ENCODE measurements around the gene C1orf167. TPM values are rescaled to one million over a fixed set of nuclear protein-coding genes. Genes with fewer than 3 reads are reported as not detected.

C1orf167 gene
- total and polyA plus RNA-seq, 2 of the 13 experiments (the other 11 are each of a cell fraction or from before 2014, with no cell fraction given), result not detected

DNA sequence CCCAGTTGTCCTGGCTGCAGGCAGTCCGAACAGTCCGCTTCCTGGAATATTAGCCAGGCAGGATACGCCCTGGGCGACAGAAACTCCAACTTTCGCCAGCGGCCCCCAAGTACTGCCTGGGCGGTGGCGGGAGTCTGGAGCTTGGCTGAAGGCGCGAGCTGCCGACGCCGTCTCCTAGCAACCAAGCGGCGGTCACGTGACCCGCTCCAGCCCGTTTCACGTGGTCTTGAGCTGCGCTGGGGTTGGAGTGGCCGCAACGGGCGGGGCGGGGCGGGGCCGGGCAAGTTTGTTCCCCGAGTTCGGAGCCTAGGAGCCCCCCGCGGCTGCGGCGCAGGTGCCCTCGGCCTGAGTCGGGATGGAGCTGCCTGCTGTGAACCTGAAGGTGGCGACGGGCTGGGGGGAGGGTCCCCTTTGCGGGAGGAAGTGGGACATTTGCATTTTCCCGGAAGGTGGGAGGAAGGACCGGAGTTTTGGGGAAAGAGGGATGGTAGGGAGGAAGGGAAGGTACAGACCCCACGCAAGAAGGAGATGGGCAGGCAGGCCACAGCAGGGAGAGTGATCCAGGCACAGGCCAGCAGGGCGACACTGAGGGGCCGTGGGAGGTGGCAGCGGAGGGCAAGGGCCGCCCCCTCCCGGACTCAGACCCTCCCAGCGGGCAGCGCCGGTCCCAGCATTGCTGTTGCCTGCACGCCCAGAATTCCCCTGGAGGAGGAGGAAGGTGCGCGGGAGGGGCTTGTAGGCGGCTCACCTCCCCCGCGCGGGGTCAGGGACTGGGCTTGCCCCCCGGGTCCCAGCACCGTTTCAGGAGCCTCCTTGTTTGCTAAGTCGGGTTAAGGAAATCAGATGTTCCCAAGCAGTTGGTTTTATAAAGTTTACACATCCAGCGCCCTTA lies 25.9 kb upstream of the C1orf167 start, which contains the start of gene AGTRAP (continued):
- TF ChIP-seq, protein P1, sequence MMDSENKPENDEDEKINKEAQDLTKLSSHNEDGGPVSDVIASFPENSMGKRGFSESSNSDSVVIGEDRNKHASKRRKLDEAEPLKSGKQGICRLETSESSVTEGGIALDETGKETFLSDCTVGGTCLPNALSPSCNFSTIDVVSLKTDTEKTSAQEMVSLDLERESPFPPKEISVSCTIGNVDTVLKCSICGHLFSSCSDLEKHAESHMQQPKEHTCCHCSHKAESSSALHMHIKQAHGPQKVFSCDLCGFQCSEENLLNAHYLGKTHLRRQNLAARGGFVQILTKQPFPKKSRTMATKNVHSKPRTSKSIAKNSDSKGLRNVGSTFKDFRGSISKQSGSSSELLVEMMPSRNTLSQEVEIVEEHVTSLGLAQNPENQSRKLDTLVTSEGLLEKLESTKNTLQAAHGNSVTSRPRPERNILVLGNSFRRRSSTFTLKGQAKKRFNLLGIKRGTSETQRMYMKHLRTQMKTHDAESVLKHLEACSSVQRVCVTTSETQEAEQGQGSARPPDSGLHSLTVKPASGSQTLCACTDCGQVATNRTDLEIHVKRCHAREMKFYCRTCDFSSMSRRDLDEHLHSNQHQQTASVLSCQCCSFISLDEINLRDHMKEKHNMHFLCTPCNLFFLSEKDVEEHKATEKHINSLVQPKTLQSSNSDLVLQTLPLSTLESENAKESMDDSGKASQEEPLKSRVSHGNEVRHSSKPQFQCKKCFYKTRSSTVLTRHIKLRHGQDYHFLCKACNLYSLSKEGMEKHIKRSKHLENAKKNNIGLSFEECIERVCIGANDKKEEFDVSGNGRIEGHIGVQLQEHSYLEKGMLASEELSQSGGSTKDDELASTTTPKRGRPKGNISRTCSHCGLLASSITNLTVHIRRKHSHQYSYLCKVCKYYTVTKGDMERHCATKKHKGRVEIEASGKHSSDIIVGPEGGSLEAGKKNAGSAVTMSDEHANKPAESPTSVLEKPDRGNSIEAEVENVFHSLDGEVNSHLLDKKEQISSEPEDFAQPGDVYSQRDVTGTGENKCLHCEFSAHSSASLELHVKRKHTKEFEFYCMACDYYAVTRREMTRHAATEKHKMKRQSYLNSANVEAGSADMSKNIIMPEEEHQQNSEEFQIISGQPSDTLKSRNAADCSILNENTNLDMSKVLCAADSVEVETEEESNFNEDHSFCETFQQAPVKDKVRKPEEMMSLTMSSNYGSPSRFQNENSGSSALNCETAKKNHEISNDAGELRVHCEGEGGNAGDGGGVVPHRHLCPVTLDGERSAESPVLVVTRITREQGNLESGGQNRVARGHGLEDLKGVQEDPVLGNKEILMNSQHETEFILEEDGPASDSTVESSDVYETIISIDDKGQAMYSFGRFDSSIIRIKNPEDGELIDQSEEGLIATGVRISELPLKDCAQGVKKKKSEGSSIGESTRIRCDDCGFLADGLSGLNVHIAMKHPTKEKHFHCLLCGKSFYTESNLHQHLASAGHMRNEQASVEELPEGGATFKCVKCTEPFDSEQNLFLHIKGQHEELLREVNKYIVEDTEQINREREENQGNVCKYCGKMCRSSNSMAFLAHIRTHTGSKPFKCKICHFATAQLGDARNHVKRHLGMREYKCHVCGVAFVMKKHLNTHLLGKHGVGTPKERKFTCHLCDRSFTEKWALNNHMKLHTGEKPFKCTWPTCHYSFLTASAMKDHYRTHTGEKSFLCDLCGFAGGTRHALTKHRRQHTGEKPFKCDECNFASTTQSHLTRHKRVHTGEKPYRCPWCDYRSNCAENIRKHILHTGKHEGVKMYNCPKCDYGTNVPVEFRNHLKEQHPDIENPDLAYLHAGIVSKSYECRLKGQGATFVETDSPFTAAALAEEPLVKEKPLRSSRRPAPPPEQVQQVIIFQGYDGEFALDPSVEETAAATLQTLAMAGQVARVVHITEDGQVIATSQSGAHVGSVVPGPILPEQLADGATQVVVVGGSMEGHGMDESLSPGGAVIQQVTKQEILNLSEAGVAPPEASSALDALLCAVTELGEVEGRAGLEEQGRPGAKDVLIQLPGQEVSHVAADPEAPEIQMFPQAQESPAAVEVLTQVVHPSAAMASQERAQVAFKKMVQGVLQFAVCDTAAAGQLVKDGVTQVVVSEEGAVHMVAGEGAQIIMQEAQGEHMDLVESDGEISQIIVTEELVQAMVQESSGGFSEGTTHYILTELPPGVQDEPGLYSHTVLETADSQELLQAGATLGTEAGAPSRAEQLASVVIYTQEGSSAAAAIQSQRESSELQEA (CRISPR knock-in tag; IDR thresholded peaks at IDR 0.05; ENCODE audit: not compliant biosample characterization), result peak; percentile 50
- TF ChIP-seq FOXO1 (CRISPR knock-in tag; IDR thresholded peaks at IDR 0.05) (no peak), DNMT3B (CRISPR knock-in tag; conservative IDR thresholded peaks at IDR 0.05) (no peak), GTF3A (CRISPR knock-in tag; conservative IDR thresholded peaks at IDR 0.05) (no peak), GZF1 (CRISPR knock-in tag; IDR thresholded peaks at IDR 0.05) (no peak), CBX5 (CRISPR knock-in tag; IDR thresholded peaks at IDR 0.05; ENCODE audit: borderline replicate concordance) (no peak), ZSCAN29 (CRISPR knock-in tag; conservative IDR thresholded peaks at IDR 0.05) (peak; percentile 64; the same call in 1 of the 2 replicates), ETV5 (CRISPR knock-in tag; IDR thresholded peaks at IDR 0.05; ENCODE audit: borderline replicate concordance) (peak; percentile 13; the same call in 1 of the 2 replicates), POLR2G (IDR thresholded peaks at IDR 0.05; ENCODE audit: low read depth, low read length) (peak; percentile 51; the same call in 1 of the 2 replicates), NR2C2 (CRISPR knock-in tag; IDR thresholded peaks at IDR 0.05; ENCODE audit: borderline replicate concordance) (peak; percentile 56; the same call in 1 of the 2 replicates), ZC3H4 (CRISPR knock-in tag; IDR thresholded peaks at IDR 0.05; ENCODE audit: borderline replicate concordance) (no peak; the same call in 1 of the 2 replicates)
- TF ChIP-seq, protein P2, sequence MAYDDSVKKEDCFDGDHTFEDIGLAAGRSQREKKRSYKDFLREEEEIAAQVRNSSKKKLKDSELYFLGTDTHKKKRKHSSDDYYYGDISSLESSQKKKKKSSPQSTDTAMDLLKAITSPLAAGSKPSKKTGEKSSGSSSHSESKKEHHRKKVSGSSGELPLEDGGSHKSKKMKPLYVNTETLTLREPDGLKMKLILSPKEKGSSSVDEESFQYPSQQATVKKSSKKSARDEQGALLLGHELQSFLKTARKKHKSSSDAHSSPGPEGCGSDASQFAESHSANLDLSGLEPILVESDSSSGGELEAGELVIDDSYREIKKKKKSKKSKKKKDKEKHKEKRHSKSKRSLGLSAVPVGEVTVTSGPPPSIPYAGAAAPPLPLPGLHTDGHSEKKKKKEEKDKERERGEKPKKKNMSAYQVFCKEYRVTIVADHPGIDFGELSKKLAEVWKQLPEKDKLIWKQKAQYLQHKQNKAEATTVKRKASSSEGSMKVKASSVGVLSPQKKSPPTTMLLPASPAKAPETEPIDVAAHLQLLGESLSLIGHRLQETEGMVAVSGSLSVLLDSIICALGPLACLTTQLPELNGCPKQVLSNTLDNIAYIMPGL (CRISPR knock-in tag; IDR thresholded peaks at IDR 0.05; ENCODE audit: borderline replicate concordance in 1 of 2, low read depth in 1 of 2), result peak in 1 of 2 experiments; percentile 71; a peak in 2 of 4 replicates
- TF ChIP-seq, protein P3, sequence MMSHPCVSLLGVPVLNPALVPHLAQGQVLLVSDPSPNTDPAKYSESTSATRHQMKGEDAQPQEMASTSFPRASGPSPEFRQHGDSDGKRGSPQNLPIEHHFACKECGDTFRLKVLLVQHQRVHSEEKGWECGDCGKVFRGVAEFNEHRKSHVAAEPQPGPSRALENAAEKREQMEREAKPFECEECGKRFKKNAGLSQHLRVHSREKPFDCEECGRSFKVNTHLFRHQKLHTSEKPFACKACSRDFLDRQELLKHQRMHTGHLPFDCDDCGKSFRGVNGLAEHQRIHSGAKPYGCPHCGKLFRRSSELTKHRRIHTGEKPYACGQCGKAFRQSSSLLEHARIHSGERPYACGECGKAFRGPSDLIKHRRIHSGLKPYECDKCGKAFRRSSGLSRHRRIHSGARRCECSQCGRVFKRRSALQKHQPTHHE (CRISPR knock-in tag; IDR thresholded peaks at IDR 0.05; ENCODE audit: borderline replicate concordance), result no peak
- TF ChIP-seq, protein P4, sequence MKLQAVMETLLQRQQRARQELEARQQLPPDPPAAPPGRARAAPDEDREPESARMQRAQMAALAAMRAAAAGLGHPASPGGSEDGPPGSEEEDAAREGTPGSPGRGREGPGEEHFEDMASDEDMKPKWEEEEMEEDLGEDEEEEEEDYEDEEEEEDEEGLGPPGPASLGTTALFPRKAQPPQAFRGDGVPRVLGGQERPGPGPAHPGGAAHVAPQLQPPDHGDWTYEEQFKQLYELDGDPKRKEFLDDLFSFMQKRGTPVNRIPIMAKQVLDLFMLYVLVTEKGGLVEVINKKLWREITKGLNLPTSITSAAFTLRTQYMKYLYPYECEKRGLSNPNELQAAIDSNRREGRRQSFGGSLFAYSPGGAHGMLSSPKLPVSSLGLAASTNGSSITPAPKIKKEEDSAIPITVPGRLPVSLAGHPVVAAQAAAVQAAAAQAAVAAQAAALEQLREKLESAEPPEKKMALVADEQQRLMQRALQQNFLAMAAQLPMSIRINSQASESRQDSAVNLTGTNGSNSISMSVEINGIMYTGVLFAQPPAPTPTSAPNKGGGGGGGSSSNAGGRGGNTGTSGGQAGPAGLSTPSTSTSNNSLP (IDR thresholded peaks at IDR 0.05; ENCODE audit: low read depth, low read length), result no peak

Measured in HepG2 (cell line).